Measurements from ENCODE around the gene URI1.
"Not testable (repeated sequence)": the region's sequence is repeated elsewhere in the genome, so short reads cannot be mapped to it uniquely, and the experiment has no call there.

Gene URI1

GRCh38 chr19:29914933-29915332 is 27.1 kb upstream of the URI1 start:
- no peak for TF ChIP-seq CTCF (IDR thresholded peaks at IDR 0.05)
- no peak overlapping the region for H3K4me3 ChIP-seq
- H3K27ac ChIP-seq: no peak overlapping the region
- no peak for DNase-seq (ENCODE audit: low spot score)

DNA sequence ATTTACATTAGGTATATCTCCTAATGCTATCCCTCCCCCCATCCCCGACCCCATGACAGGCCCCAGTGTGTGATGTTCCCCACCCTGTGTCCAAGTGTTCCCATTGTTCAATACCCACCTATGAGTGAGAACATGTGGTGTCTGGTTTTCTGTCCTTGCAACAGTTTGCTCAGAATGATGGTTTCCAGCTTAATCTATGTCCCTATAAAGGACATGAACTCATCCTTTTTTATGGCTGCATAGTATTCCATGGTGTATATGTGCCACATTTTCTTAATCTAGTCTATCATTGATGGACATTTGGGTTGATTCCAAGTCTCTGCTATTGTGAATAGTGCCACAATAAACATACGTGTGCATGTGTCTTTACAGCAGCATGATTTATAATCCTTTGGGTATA is 26.2 kb upstream of the URI1 start:
- H3K27ac ChIP-seq; DNase-seq (ENCODE audit: low spot score); H3K4me3 ChIP-seq: not testable (repeated sequence)

DNA sequence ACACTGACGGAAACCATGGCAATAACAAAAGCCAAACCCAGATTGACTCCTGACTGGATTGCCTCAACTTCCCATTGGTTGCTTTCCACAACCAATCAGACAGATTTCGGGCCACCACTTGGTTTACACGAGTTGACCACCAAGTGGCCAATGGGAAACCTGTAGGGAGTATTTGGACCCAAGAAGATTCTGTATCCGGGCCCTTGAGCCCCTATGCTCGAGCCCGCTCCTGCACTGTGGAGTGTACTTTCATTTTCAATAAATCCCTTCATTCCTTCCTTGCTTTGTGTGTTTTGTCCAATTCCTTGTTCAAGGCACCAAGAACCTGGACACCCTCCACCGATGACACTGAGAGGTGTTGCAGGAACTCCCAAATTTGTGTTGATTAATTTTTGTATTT is 24.1 kb upstream of the URI1 start:
- no peak for DNase-seq (ENCODE audit: low spot score)
- TF ChIP-seq CTCF (IDR thresholded peaks at IDR 0.05): no peak
- H3K27ac ChIP-seq: no peak overlapping the region
- no peak overlapping the region for H3K4me3 ChIP-seq

GRCh38 chr19:29918891-29919290 is 23.1 kb upstream of the URI1 start:
- Histone ChIP-seq H3K27ac (no peak overlapping the region), H3K4me3 (no peak overlapping the region)
- no peak for DNase-seq (ENCODE audit: low spot score)
- no peak for TF ChIP-seq CTCF (IDR thresholded peaks at IDR 0.05)

GRCh38 chr19:29922972-29923371 is 19.1 kb upstream of the URI1 start:
- Histone ChIP-seq H3K4me3 (no peak overlapping the region), H3K27ac (no peak overlapping the region)
- TF ChIP-seq CTCF (IDR thresholded peaks at IDR 0.05): no peak
- DNase-seq (ENCODE audit: low spot score): no peak

DNA sequence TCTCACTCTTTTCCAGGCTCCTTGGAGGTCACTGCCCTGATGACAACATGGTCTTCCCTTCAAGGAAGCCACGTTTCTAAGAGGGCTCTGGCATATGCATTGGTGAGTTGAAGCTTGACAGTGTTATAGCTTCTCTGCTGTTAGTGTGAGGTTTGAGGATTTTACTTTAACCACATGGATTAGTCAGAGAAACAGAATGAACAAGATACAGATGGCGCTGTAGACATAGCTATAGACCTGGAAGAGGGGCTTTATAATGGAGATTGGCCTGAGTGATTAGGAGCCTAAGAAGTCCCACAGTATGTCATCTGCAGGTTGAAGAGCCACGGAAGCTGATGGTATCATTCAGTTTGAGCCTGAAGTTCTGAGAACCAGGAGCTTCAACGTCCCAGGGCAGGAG is 18.4 kb upstream of the URI1 start:
- no peak for TF ChIP-seq CTCF (IDR thresholded peaks at IDR 0.05)
- Histone ChIP-seq H3K27ac (no peak overlapping the region), H3K4me3 (no peak overlapping the region)
- DNase-seq (ENCODE audit: low spot score): no peak

- no peak for DNase-seq (ENCODE audit: low spot score)
- no peak overlapping the region for H3K4me3 ChIP-seq
- TF ChIP-seq CTCF (IDR thresholded peaks at IDR 0.05): no peak
- H3K27ac ChIP-seq: no peak overlapping the region
These were observed 16.0 kb upstream of the URI1 start for GRCh38 chr19:29926031-29926430.

- no peak for TF ChIP-seq CTCF (IDR thresholded peaks at IDR 0.05)
- Histone ChIP-seq H3K4me3 (no peak overlapping the region), H3K27ac (no peak overlapping the region)
- DNase-seq (ENCODE audit: low spot score): no peak
These were observed 15.2 kb upstream of the URI1 start for GRCh38 chr19:29926801-29927200.
